Natural killer cell treated with Interleukin-12 subunit alpha and Interleukin-12 subunit beta and Interleukin-15 and Interleukin-18, amount 100 ng/mL, for 72 hours (primary cell): Measurements from ENCODE around the gene PGAP2. TPM values are rescaled to one million over a fixed set of nuclear protein-coding genes. Genes with fewer than 3 reads are reported as not detected.

Source experiments
- ATAC-seq, 2 donors: fragments of 150-1000 bp; cut with Tn5 transposase in 1 of 2; sonication (Bioruptor Pico), chemical (Tn5 transposase) in 1 of 2; 2 replicates each; pipeline ENCODE4 v1.10.0; 2021
- DNase-seq: peaks from one replicate; pipeline ENCODE4 v3.0.0; 2022; ENCODE audit warnings: low spot score
- H3K27ac Mint-ChIP-seq, 2 donors: 1 replicate in 1 of 2; 2 replicates in 1 of 2; pipeline ENCODE4 v1.8.0; 2022; ENCODE audit warnings: mixed read lengths in 2 of 2, mild to moderate bottlenecking in 1 of 2, moderate library complexity in 1 of 2
- H3K27me3 Mint-ChIP-seq, 2 donors: 1 replicate in 1 of 2; 2 replicates in 1 of 2; pipeline ENCODE4 v1.8.0; 2022; ENCODE audit warnings: mixed read lengths in 2 of 2
- H3K36me3 Mint-ChIP-seq: one replicate; pipeline ENCODE4 v1.8.0; 2022; ENCODE audit warnings: mixed read lengths
- H3K4me1 Mint-ChIP-seq, 2 donors: 1 replicate in 1 of 2; 2 replicates in 1 of 2; pipeline ENCODE4 v1.8.0; 2022; ENCODE audit warnings: low read depth in 2 of 2, mixed read lengths in 2 of 2, mild to moderate bottlenecking in 1 of 2
- H3K4me3 Mint-ChIP-seq: one replicate; pipeline ENCODE4 v1.8.0; 2022; ENCODE audit warnings: mixed read lengths
- H3K9me3 Mint-ChIP-seq: 2 replicates; pipeline ENCODE4 v1.8.0; 2022; ENCODE audit warnings: mixed read lengths
- total RNA-seq, 2 donors: library from RNA; stranded (reverse); gene quantifications; one replicate each; pipeline ENCODE4 v1.2.3, GENCODE V29; 2022

Gene PGAP2
- total RNA-seq, 2 donors from 2014 or later = 15.5 to 30.0 TPM

GRCh38 chr11:3843326-3843725 is 35.0 kb downstream of the PGAP2 start:
- no peak for DNase-seq
- Mint-ChIP-seq H3K27ac (peak overlapping the region; percentile 39 to 41), H3K9me3 (no peaks in the 10 kb centered on the region), H3K4me1 (peaks cover 22 to 30% of the 10 kb centered on the region in 2 donors), H3K27me3 (no peaks in the 10 kb centered on the region), H3K4me3 (no peak overlapping the region), H3K36me3 (peaks cover 10% of the 10 kb centered on the region)
- no peak for ATAC-seq

GRCh38 chr11:3845246-3845645 is 36.9 kb downstream of the PGAP2 start:
- Mint-ChIP-seq H3K4me3 (no peak overlapping the region), H3K9me3 (no peaks in the 10 kb centered on the region), H3K36me3 (no peaks in the 10 kb centered on the region), H3K27me3 (no peaks in the 10 kb centered on the region), H3K4me1 (peaks cover 13 to 21% of the 10 kb centered on the region in 2 donors), H3K27ac (no peak overlapping the region)
- no peak for ATAC-seq
- DNase-seq = no peak

DNA sequence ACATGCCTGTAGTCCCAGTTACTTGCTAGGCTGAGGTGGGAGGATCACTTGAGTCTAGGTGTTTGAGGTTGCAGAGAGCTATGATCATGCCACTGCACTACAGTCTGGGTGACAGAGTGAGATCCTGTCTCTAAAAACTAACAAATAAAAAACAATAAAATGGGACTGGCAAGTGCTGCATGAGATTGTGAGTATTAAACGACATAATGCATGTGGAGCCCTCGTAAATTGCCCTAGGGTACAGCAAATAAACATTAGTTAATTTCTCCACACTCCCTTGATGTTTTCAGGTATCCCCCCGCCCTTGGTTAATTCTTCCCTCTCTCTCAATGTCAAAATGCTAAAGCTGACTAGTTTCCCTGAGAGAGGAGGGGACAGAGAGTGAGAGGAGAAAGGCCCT is 37.3 kb downstream of the PGAP2 start:
- H3K27ac Mint-ChIP-seq = peak overlapping the region in 1 of 2 donors; percentile 73
- H3K36me3 Mint-ChIP-seq = no peaks in the 10 kb centered on the region
- no peak overlapping the region for H3K4me3 Mint-ChIP-seq
- ATAC-seq (no peak), DNase-seq (no peak)
- H3K9me3 Mint-ChIP-seq = no peaks in the 10 kb centered on the region
- peaks cover 13 to 21% of the 10 kb centered on the region in 2 donors for H3K4me1 Mint-ChIP-seq
- no peaks in the 10 kb centered on the region for H3K27me3 Mint-ChIP-seq

DNA sequence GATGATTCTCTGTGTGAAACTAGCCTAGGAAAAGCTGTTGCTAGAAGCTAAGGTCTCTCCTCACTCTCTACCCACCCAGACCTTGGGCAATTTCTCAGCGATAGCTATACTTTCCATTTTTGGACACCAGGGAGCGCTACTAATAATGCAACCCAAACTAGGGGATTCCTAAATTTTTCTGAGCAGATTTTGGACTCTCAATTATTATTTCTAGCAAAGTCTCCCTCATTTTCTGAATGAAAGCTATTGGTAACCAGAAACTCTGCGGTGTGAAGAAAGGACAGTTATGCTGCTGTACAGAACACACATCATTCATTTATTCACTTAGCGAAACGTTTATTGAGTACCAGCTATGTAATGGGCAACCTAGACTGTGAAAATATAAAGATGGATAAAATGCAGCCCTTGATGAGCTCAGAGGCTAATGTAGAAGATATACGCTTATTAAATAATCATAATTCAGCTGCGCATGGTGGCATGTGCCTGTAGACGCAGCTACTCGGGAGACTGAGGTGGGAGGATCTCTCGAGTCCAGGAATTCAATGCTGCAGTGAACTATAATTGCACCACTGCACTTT is 41.0 kb downstream of the PGAP2 start:
- peaks cover 27 to 33% of the 10 kb centered on the region in 2 donors for H3K4me1 Mint-ChIP-seq
- H3K36me3 Mint-ChIP-seq = no peaks in the 10 kb centered on the region
- H3K27ac Mint-ChIP-seq = peak overlapping the region in 1 of 2 donors; percentile 66
- ATAC-seq (peak; percentile 60 to 78), DNase-seq (no peak)
- no peak overlapping the region for H3K4me3 Mint-ChIP-seq
- no peaks in the 10 kb centered on the region for H3K27me3 Mint-ChIP-seq
- H3K9me3 Mint-ChIP-seq = no peaks in the 10 kb centered on the region

DNA sequence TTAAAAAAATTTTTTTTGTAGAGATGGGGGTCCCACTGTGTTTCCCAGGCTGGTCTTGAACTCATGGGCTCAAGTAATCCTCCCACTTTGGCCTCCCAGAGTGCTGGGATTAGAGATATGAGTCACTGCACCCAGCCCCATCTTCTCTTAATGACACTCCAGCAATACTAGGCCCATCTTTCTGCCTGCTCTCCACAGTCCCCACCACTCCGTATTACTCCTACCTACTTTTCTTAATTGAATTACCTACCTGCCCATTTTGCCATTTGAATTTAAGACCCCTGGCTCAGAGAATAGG is 45.1 kb downstream of the PGAP2 start:
- no peak for DNase-seq
- Mint-ChIP-seq H3K9me3 (no peaks in the 10 kb centered on the region), H3K4me3 (peak overlapping the region; percentile 80), H3K36me3 (no peaks in the 10 kb centered on the region), H3K27me3 (no peaks in the 10 kb centered on the region), H3K27ac (peak overlapping the region; percentile 94 to 96), H3K4me1 (peaks cover 53 to 54% of the 10 kb centered on the region in 2 donors)
- ATAC-seq = no peak

GRCh38 chr11:3853899-3854659 is 45.7 kb downstream of the PGAP2 start:
- Mint-ChIP-seq H3K36me3 (no peaks in the 10 kb centered on the region), H3K4me3 (peak overlapping the region; percentile 80), H3K4me1 (peaks cover 57% of the 10 kb centered on the region in 2 donors), H3K9me3 (no peaks in the 10 kb centered on the region), H3K27ac (peak overlapping the region; percentile 94 to 96), H3K27me3 (no peaks in the 10 kb centered on the region)
- ATAC-seq = peak; percentile 29 to 63
- peak; percentile 63 for DNase-seq

DNA sequence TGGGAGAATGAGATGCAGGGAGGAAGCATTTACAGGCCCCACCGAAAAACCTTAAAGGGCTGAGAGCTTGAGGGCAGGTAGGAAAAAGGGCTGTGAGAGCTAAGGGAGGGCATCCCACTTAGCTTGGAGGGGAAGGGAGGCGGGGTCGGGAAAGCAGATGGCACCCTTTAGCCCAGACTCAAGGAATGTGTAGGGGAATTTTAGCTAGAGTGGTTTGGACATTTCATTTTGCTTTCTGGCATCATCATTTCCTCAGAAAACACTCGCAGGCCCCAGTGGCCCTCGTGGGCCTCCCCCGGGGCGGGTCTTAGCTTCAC is 46.3 kb downstream of the PGAP2 start:
- no peak for DNase-seq

GRCh38 chr11:3854977-3855807 is 46.8 kb downstream of the PGAP2 start, which contains the start of gene STIM1:
STIM1 (plus strand) TSS chr11:3855664; CDS start chr11:3856271, 607 bp downstream.
- peaks cover 59 to 64% of the 10 kb centered on the region in 2 donors for H3K4me1 Mint-ChIP-seq
- H3K4me3 Mint-ChIP-seq = peak within 1 kb of the TSS; percentile 80
- peak; percentile 98 for DNase-seq
- H3K36me3 Mint-ChIP-seq = no peaks in the 10 kb centered on the region
- H3K9me3 Mint-ChIP-seq = no peaks in the 10 kb centered on the region
- H3K27me3 Mint-ChIP-seq = no peaks in the 10 kb centered on the region
- peak; percentile 87 to 90 for ATAC-seq
- H3K27ac Mint-ChIP-seq = peak within 1 kb of the TSS; percentile 94 to 96

More for the DNA sequence above, 46.3 kb downstream of the PGAP2 start:
- Mint-ChIP-seq H3K4me3 (peak overlapping the region; percentile 80), H3K27me3 (no peaks in the 10 kb centered on the region), H3K4me1 (peaks cover 58% of the 10 kb centered on the region in 2 donors), H3K9me3 (no peaks in the 10 kb centered on the region), H3K27ac (peak overlapping the region; percentile 94 to 96), H3K36me3 (no peaks in the 10 kb centered on the region)
- no peak for ATAC-seq

- H3K27ac Mint-ChIP-seq = peak overlapping the region; percentile 94 to 96
- H3K4me3 Mint-ChIP-seq = peak overlapping the region; percentile 77
- no peaks in the 10 kb centered on the region for H3K9me3 Mint-ChIP-seq
- no peaks in the 10 kb centered on the region for H3K36me3 Mint-ChIP-seq
- peak; percentile 86 for DNase-seq
- H3K4me1 Mint-ChIP-seq = peaks cover 66 to 71% of the 10 kb centered on the region in 2 donors
- H3K27me3 Mint-ChIP-seq = no peaks in the 10 kb centered on the region
- ATAC-seq = peak; percentile 65 to 66
Measured at GRCh38 chr11:3855808-3856491, 47.6 kb downstream of the PGAP2 start.

- ATAC-seq (no peak), DNase-seq (no peak)
- H3K4me3 Mint-ChIP-seq = peak overlapping the region; percentile 77
- H3K4me1 Mint-ChIP-seq = peaks cover 73 to 82% of the 10 kb centered on the region in 2 donors
- H3K27me3 Mint-ChIP-seq = no peaks in the 10 kb centered on the region
- peak overlapping the region; percentile 94 to 96 for H3K27ac Mint-ChIP-seq
- H3K9me3 Mint-ChIP-seq = no peaks in the 10 kb centered on the region
- no peaks in the 10 kb centered on the region for H3K36me3 Mint-ChIP-seq
Measured at GRCh38 chr11:3856856-3857553, 48.6 kb downstream of the PGAP2 start.

DNA sequence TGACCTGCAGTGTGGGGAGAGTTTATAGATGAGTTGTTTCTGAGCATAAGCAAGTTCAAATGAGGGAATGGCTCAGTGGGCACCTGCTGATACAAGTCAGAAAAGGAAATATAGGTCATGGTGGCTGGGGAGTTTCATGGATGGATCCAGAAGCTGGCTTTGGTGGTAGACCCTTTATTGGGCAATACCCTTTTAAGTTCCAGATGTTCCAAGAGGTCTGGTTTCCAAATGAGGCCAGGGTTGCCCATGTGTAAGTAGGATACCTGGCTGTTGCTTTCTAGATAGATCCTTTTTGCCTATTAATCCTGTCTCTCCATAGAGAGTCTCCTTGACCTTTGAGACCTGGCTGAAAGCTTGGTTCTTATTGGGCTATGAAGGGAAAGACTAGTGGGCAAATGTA is 49.3 kb downstream of the PGAP2 start:
- H3K4me1 Mint-ChIP-seq = peaks cover 69 to 83% of the 10 kb centered on the region in 2 donors

GRCh38 chr11:3859373-3859881 is 51.1 kb downstream of the PGAP2 start:
- peak overlapping the region; percentile 94 to 96 for H3K27ac Mint-ChIP-seq
- DNase-seq (no peak), ATAC-seq (no peak)
- H3K4me1 Mint-ChIP-seq = peaks cover 57 to 70% of the 10 kb centered on the region in 2 donors
- H3K4me3 Mint-ChIP-seq = peak overlapping the region; percentile 77
- no peaks in the 10 kb centered on the region for H3K9me3 Mint-ChIP-seq
- no peaks in the 10 kb centered on the region for H3K27me3 Mint-ChIP-seq
- no peaks in the 10 kb centered on the region for H3K36me3 Mint-ChIP-seq

More for the DNA sequence above, 49.3 kb downstream of the PGAP2 start:
- peak overlapping the region; percentile 77 for H3K4me3 Mint-ChIP-seq
- no peaks in the 10 kb centered on the region for H3K36me3 Mint-ChIP-seq
- DNase-seq = no peak
- ATAC-seq = no peak
- H3K27me3 Mint-ChIP-seq = no peaks in the 10 kb centered on the region
- H3K9me3 Mint-ChIP-seq = no peaks in the 10 kb centered on the region
- H3K27ac Mint-ChIP-seq = peak overlapping the region; percentile 94 to 96

DNA sequence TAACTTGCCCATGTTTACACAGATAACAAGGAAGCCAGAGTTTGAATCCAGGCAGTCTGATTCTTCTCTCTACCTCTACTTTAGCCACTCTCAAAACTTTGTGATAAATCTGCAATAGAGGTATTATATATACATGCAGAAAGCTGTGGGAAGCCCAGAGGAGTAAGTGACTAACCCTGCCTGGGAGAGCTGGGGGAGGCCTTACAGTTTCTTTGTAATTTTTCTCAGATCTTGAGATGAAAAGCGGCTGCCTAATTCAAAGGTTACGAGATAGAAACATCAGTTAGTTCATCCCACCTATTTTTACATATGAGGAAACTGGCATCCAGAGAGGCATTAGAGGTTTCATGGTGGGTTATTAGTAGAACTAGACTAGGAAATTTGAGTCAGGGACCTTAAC is 52.0 kb downstream of the PGAP2 start:
- Mint-ChIP-seq H3K27me3 (no peaks in the 10 kb centered on the region), H3K4me3 (peak overlapping the region; percentile 77), H3K27ac (peak overlapping the region; percentile 94 to 96), H3K9me3 (no peaks in the 10 kb centered on the region), H3K4me1 (peaks cover 62 to 76% of the 10 kb centered on the region in 2 donors), H3K36me3 (no peaks in the 10 kb centered on the region)
- DNase-seq (no peak), ATAC-seq (no peak)
